Activated CD4-positive, alpha-beta T cell treated with anti-CD3 and anti-CD28 coated beads, Interleukin-2, amount 50 U/mL, for 48 hours (primary cell): Measurements from ENCODE around the gene PAM.
"Not testable (repeated sequence)": the region's sequence is repeated elsewhere in the genome, so short reads cannot be mapped to it uniquely, and the experiment has no call there.

Source experiments
- DNase-seq, 2 experiments: peaks; one replicate each; pipeline ENCODE4 v3.0.0-alpha.2; 2020

PAM gene

DNA sequence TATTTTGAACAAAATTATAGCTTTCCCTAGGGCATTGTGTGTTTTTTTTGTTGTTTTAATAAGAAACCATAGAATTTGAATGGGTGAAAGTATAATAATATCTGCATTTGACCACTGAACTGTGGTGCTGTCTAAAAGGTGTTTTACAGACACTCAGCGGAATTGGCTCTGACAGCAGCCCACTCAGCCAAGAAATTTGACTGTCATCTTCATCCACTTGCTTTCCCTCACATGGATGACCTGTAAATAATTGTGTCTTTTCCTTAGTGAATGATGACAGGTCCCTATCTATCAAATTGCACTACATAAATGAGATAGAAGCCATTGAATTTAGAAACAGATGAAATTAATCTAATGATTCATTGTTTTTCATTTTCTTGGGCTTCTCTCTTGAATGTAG lies 150.0 kb downstream of the PAM start:
- no peak for DNase-seq

DNA sequence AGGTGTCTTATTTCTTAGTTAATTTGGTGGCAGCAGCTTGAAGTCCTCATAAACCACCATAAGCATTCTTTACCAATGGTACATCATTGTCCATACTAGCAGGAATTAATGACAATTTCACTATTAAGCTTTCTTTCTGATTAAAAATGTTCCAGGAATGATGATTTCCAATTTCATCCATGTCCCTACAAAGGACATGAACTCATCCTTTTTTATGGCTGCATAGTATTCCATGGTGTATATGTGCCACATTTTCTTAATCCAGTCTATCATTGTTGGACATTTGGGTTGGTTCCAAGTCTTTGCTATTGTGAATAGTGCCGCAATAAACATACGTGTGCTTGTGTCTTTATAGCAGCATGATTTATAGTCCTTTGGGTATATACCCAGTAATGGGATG lies 152.0 kb downstream of the PAM start:
- DNase-seq, result not testable (repeated sequence)

DNA sequence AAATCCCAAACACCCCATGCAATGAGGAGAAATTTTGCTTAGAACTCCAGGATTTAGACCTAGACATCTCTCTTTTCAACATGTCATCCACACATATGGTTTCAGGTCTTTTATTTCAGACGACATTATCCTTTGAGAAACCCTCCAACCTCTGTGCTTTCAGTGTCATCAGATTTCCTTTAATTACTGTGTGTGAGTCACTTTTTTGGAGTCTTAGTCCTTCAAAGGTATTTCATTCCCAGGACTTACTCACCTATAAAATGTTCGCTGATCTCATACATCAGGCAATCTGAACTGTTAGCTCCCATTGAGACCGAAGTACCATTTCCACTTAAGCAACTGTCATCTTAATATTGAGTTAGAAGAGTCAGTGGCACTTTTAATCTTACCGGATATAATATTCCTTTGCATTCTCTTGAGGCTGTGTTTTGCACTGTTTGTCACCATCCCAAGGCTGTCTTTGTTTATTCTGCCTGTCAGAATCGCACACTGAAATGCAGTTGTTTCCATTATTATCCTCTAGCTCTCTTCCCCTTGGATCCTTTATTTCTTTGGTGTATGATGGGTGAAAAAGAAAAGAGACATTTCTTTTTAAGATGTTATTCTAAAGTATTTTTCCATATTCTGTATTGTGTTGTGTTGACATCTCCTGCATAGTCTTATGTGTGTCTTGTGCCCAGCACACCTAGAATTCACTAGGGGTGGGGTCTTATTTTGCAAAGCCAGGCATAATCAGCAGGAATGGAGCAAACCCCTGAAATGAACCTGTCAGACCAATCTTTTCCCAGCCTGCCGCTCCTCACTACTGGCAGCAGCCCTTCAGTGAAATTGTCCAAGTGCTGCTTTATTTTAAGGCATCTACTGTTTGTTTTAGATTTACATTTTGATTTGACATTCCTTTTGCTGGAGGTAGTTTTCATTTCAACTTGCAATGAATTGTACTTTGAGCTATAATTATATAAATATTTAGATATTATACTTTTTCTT lies 155.4 kb downstream of the PAM start:
- DNase-seq, result no peak

DNA sequence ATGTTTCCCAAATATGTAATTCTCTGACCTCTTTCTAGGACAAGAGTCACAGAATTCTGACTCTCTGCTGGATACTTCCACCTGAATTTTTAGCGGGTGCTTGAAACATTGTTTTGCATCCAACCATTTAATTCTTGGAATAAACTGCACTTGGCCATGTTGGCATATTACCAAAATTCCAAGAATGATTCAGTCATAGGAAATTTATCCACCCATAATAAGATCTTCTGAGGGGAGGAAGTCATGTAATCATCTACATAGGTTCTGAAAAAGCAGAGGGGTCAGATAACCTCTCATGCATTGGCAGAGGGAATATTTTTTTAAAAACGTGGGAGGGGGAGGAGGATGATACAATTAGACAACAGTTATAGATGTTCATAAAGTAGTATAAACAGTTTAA lies 156.9 kb downstream of the PAM start:
- DNase-seq, result no peak

DNA sequence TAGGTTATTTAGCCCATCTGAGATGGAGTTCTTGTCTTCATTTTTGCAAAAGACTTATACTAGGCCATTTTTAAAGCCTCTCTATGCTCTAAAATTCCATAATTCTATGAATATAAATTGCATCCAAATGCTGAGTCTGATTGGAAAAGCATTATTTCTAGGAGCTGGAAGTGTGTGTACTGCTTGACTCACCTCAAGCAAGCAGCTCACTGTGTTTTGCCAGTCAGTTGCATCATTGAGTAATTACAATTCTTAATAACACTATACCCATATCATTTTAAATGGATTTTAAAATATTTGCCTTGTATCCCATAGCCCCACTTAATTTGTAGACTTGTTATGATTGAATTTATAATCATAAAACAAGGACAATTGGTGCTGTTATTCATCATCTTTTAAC lies 161.0 kb downstream of the PAM start:
- no peak for DNase-seq

DNA sequence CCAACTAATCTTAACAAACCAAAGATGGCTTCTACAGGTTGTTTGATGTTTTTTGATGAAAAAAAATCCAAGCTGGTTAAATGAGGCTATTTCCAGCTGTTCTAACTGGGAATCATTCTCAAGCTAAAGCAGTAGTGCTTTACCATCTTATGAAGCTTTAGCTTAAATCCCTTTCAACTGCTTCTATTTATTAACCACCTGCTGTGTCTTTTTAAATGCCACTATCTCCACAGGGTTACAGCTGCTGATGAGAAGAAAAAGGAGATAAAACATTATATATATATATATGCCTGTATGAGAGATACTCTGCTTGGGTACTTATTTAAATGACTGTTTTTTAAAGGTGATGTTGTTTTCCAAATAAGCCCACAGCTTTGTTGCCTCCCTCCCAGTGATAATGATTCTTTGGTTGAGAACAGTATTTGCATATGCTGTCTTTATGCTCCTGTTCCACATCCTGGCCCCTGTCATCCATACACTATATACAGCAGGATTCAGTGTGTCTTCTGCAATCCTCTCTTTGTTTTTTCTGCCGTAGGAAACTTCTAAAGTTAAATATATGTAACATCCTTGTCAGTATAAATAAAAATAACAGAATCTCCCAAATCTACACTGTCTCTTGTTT lies 164.0 kb downstream of the PAM start:
- no peak for DNase-seq

DNA sequence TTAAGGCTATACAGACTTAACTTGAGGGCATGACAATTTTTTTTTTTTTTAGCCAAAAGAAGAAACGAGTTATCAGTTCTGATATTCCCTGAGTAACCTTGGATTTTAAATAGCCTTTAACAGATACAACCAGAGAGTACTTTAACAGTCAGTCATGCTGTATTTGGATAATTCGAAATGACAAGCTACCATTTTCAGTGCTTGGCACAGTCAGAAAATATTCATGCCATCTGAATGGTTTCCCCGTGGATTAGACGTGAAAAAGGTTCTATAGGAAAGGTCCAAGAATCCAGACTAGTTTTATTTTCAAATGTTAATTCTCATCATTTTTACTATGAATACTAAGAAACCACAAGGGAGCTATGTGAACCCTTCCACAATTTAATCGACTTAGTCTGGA lies 165.7 kb downstream of the PAM start:
- DNase-seq, result no peak

DNA sequence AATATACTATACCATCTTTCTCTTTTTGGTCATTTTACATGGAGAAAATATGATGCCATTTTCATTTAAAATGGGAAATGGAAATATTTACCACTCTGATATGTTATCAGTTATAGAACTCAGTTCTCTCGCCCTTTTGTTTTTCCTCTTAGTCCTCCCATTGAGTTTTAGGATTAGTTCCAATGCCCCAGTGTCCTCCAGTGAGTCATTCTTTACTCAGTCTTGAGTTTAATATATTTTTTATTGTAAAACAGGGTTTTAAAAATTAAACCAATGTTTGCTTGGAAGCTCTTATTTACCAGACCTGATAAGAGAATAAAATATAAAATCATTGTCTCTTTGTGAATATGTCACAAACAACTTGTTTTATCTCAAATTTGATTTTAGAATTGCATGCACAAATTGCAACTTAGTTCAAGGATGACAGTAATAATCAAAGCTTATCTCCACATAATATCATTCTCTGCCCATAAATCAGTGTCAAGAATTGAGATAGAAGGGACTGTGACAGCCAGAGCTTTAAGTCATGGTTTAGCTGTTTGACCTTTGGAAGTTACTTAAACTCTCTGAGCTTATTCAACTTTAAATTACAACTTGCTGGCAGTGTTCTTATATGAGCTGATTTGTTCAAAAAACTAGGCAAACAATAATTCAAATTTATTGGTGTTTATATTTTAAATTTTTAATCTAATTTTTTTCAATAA lies 166.4 kb downstream of the PAM start:
- DNase-seq, result no peak

DNA sequence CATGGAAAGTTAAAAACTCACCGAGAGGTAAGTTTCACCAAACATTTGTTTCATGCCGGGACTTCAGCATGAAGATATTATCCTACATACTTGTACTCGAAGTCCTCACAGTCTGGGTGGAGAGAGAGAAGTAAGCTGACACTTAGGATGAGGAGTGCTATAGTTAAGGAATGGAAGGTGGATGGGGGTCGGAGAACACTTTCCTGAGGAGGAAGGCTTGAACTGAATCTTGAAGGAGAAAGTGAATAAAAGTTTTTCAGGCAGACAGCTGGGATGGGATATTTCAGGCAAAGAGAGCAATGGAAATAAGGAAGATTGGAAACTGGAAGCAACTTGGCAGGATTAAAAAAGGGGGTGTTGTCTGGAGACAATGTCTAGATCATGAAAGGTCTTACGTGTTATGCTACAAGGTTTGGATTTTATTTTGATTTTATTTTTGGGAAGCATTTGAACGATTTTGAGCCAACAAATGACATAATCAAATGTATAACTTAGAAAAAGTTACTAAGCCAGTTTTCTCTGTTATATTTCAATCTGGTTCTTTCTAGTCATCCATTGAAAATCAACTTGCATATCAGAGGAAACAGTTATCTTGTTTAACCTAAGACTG lies 167.1 kb downstream of the PAM start:
- DNase-seq, result no peak

DNA sequence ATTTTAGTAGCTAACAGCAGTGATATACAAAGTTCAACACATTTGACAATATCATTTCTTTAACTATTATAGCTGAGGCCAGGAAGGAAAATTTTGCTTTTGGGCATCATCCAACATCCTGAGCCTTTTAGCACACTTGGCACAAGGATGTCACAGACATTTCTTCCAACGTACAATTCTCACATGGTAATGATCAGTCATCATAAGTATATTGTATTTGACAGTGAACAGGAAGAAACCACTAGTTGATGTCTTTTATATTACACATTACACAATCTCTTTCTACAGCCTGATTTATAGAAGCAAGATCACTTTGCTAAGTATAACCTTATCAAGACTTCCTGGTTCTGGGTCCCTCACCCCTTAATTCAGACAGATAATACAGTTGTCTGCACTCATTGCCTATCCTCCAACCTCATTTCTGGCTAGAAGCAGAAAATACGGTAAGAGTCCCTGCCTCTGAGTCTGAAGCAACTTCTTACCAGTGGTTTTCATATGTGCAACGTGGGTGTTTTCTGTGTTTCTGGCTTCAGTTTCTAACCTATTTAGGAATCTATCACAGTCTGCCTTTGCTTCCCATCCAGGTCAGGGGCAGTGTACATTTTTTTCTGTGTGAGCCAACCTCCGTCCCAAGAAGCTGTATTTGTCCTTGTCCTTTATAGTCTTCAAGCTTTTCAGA lies 167.8 kb downstream of the PAM start:
- no peak for DNase-seq

DNA sequence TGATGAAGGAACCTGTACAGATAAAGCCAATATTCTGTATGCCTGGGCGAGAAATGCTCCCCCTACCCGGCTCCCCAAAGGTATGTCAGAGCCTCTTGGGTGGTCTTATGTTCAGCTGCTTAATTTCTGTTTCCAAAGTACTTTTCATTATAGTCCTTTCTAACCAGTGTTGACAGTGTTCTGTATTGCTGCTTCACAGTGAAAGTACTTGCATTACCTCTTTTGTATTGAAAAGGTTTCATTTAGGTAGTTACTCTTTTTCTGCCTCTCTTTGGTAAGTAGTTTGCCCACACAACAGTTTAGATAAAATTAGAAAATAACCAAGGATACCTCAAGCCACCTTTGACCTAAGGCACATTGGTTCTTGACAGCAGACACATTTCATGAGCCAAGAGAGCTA lies 169.9 kb downstream of the PAM start:
- DNase-seq, result no peak

DNA sequence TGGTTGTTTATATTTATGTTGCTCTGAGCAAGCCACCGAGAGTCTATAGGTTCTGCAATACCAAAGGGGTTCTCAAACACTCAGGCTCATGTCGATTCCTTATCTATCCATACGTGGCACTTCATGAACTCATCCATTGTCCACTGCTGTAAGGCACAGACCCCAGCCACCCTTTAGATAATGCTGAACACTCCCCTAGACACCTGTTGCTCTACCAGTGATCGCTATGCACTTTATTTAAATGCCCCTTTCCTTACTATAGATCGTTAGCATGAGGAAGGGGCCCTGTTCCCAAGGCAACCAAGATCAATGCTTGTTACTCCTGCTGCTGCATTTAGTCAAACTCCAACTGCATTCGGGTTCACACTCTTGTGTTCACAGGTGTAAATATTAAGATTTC lies 171.9 kb downstream of the PAM start:
- DNase-seq, result no peak

DNA sequence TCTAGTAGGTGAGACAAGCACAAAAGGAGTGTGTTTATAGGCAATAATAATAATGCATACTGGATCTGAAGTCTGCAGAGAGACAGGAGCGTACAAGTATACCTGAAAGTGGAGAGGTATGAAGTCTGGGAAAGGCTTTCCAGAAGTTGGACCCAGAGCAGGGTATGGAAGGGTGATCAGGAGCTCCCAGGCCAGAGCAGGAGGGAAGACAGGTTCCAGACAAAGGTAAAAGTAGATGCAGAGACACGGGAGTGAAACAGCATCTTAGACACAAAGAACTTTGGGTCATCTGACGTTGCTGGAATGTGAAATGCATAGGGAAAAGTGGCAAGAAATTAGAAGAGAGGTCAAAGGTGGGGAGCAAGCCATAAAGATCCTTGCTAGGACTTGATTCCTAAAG lies 175.1 kb downstream of the PAM start:
- DNase-seq, result no peak

DNA sequence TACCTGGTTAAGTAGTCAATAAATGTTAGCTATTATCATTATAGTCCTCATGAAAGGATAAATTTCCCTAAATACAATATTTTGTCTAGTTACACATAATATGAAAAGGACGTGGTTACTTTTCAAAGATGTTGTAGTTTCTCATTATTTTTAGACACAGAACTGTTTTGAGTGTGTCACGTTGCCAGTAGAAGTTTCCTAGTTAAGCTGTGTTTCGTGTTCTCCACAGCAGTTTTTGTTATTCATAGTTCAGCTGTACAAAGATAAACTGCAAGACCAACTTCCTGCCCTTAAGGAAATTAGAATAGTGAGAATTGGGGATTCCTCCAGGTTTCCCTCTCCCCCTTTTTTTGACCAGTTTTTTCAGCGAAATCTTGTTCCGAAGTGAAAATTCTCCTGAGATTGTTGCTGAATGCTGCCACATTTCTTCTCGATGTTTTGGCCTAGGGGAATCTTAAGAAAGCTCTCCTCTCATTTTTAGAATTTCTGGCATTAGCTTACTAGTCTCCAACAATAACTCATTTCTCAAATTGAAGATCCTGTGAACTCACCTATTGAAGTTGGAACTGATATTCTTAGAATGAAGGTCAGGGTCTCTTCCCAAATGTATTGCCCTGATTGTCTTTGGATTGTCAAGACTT lies 176.1 kb downstream of the PAM start:
- no peak for DNase-seq

DNA sequence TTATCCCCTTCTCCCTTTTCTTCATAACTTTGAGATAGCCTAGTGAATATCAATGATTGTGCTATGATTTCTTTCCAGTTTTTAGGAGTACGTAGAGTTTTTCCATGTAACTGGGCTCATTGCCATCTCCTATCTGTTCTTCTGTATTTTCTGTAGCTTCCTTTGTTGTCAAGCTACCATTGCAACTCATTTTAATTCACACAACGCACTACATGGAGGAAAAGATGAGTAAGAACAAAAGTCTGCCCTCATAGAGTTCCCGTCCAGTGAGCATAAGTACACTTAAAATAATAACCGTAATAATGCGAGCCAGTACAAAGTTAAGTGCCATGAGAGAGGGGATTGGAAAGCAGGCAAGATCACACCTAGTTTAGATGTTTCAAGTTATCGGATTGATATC lies 177.7 kb downstream of the PAM start:
- no peak for DNase-seq

DNA sequence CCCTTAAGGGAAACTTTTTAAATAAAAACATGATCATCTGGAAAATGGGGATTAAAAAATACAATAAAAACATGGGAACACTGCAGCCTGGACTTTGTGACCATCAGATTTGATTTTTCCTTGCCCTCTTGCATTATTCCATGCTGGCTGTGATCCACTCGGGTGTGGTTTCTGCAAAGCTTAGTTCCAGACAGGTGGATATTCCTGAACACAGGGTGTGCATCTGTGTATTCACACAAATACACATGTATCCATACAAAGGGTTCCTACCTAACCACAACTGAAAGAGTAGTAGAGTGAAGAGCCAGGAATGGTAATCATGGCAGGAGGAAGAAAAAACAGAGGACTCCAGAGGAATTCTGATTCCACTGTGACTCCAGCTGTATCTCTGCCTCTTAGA lies 178.2 kb downstream of the PAM start:
- DNase-seq, result no peak

DNA sequence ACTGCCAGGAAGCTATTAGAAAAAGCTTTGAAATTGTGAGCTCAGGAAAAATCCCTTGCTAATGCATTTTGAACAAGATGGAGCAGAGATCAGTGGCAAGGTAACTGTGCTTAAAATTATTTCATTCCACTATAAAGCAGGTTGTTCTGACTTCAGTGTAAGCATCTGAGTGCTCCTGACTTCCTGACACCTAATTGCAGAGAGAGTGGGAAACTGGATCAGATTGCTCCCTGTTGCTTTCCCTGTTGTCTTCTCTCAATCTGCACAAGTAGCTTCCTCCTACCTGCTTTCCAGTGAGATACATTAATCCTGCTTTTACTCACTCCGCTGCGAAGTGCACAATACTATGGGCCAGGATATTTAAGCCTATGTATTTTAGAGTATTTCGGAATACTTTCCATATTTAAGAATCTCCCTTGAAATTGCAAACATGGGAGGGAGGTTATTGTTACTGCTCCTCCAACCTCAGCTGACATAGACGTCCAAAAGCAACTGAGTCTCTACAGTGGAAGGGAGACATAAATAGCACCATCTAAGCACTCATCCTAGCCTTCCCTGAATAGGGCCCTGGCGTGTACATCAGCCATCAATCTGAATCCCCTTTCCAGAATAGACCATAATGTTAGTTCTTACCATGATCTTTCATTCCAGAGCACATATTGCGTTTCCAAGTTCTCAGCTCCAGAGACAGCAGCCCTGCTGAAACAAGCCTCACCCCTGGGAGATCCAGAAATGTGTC lies 178.8 kb downstream of the PAM start:
- no peak for DNase-seq

DNA sequence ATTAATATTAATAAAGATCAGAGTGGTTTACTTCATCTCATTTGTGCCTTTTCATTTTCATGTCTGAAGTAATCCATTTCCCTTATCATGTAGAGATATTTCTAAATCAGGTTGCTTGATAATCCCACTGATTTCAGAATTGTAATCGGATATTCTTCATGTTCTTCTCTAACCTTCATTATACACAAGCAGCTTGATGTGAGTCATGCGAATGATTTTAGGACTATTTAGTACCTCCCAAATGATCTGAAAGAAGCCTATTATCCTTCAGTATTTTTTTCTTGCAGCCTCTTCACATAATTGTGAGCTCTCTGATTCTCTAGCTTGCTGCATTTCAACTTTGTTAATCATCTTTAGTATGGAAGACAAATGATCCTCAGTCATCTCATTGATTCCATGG lies 182.8 kb downstream of the PAM start:
- DNase-seq, result no peak

DNA sequence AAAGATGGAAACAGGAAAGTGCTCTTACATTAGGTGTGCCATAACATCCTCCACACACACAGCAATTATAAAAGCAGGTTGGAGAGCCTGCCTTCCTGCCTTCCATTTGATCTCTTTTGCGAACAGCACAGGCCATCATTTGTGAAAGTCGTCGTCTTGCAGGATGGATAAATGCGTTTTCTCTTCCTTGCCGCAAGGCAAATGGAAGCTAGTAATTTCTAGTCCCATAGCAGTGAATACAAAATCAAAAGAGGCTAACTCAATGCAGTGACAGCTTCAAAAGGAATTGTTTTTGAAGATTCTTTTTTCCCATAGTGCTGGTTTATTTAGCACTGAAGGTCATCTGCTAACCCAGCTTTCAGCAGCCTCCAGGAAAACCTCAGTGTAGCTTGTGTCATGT lies 186.0 kb downstream of the PAM start:
- DNase-seq, result no peak

DNA sequence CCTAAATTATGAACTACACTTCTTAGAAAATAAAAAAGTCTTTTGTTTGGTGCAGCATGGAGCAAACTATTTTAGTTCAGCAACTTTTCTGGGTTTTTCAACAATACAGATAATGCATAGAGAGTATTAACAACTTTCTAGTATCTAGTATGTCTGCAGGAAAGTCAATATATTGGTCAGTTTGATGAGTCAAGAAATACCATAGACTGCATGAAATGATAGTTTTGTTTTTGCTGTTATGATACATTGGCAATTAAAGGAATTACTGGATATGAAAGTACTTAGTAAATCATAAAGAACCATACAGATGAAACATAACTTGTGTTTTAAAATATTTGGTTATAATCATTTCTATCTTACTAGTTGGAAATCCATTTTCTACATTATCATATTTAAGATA lies 191.3 kb downstream of the PAM start:
- no peak for DNase-seq

DNA sequence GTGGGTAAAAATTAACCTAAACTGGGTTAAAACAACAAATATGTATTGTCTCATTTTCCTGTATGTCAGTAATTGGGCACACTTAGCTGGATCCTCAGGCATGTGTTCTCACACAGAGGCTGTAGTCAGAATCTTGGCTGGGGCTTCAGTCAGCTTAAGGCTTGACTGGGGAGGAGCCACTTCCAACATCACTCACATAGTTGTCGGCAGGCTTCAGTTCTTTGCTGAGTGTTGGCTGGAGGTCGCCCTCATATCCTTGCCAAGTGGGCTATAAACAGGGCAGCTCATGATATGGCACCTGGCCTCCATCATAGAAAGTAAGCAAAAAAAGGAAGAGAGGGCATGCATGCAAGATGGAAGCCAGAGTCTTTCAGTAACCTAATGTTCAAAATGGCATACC lies 191.9 kb downstream of the PAM start:
- no peak for DNase-seq

DNA sequence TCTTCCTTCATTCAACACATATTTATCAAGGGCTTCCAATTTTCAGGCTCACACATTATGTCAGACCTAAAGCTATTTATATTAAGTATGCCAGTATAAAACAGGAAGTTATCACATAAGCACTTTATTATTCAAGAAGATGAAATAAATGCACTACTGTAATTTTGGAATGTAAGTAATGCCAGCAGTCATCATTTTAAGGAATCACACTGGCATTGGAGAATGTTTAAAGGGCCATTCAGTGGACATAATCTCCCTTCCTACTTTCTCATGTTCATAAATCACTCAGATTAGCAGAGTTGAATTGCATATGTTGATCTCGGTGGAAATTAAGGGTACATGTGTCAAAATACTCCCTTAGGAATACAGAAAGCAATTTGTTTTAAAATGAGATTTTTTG lies 200.4 kb downstream of the PAM start:
- no peak for DNase-seq
